Measurements from ENCODE around the gene HLA-F. TPM values are rescaled to one million over a fixed set of nuclear protein-coding genes. Genes with fewer than 3 reads are reported as not detected.
A peak's percentile ranks its signal among the peaks of the same experiment; 100 is the strongest.

HLA-F gene
- total RNA-seq (6.6 TPM), polyA plus RNA-seq (ENCODE audit: insufficient read depth in 1 of 8, insufficient read length in 8 of 8, low replicate concordance in 1 of 8) (10 to 100 TPM in 1 of 8 donors, 1 to 10 TPM in 7; 4.6 to 10.7 (median 6.9) TPM)
- long read RNA-seq, donor 1: 0 reads
- long read RNA-seq, donor 2: 0 reads
- long read RNA-seq, donor 3: 0 reads
- long read RNA-seq, donor 4: 0 reads
- long read RNA-seq, donor 5: 0 reads
- long read RNA-seq, donor 6, partial matches to known transcripts: 0 of 2 reads
- long read RNA-seq, donor 6, other reads (novel, unspliced or antisense): 0 of 2 reads
- long read RNA-seq, donor 7: 0 reads
- long read RNA-seq, donor 8: 0 reads
- long read RNA-seq, donor 9: 0 reads
- long read RNA-seq, donor 10, partial matches to known transcripts: 0 of 1 reads
- long read RNA-seq, donor 10, other reads (novel, unspliced or antisense): 0 of 1 reads
- long read RNA-seq, donor 11, partial matches to known transcripts: 0 of 1 reads
- long read RNA-seq, donor 11, other reads (novel, unspliced or antisense): 0 of 1 reads

- H3K27me3 ChIP-seq (ENCODE audit: control insufficient read depth, insufficient read depth, low read length): peaks cover 45% of the 10 kb centered on the region
- peak within 1 kb of the TSS; percentile 66 for H3K4me3 ChIP-seq (ENCODE audit: low read length)
- H3K36me3 ChIP-seq (ENCODE audit: control insufficient read depth, insufficient read depth, low read length): no peaks in the 10 kb centered on the region
- no peaks in the 10 kb centered on the region for H3K9me3 ChIP-seq (replicated peaks; ENCODE audit: control insufficient read depth, low read depth, low read length)
- H3K4me1 ChIP-seq (ENCODE audit: control insufficient read depth, insufficient read depth, low read length): peaks cover 17% of the 10 kb centered on the region
- DNase-seq: peak; percentile 89
- peak within 1 kb of the TSS; percentile 62 for H3K27ac ChIP-seq (ENCODE audit: low read length)
- WGBS (ENCODE audit: insufficient coverage): under 1% methylated on average over 25 of the region's 26 CpGs
Observed at GRCh38 chr6:29723262-29723665, at the start of gene HLA-F. Gene HLA-F (plus strand): TSS chr6:29723434. CDS start chr6:29723464, 30 bp downstream.

- Histone ChIP-seq H3K4me3 (ENCODE audit: low read length) (no peak overlapping the region), H3K27ac (ENCODE audit: low read length) (no peak overlapping the region), H3K27me3 (ENCODE audit: control insufficient read depth, insufficient read depth, low read length) (peaks cover 4% of the 10 kb centered on the region), H3K4me1 (ENCODE audit: control insufficient read depth, insufficient read depth, low read length) (no peaks in the 10 kb centered on the region), H3K9me3 (replicated peaks; ENCODE audit: control insufficient read depth, low read depth, low read length) (no peaks in the 10 kb centered on the region), H3K36me3 (ENCODE audit: control insufficient read depth, insufficient read depth, low read length) (no peaks in the 10 kb centered on the region)
- 100% methylated on average over 3 of the region's 5 CpGs for WGBS (ENCODE audit: insufficient coverage)
- DNase-seq: no peak
Observed at GRCh38 chr6:29674008-29674407, 49.2 kb upstream of the HLA-F start.

GRCh38 chr6:29675561-29675960, 47.7 kb upstream of the HLA-F start:
- no peaks in the 10 kb centered on the region for H3K4me1 ChIP-seq (ENCODE audit: control insufficient read depth, insufficient read depth, low read length)
- H3K9me3 ChIP-seq (replicated peaks; ENCODE audit: control insufficient read depth, low read depth, low read length): no peaks in the 10 kb centered on the region
- no peaks in the 10 kb centered on the region for H3K36me3 ChIP-seq (ENCODE audit: control insufficient read depth, insufficient read depth, low read length)
- no CpG with 5 or more reads among the region's 1 CpG for WGBS (ENCODE audit: insufficient coverage)
- DNase-seq: no peak
- H3K27me3 ChIP-seq (ENCODE audit: control insufficient read depth, insufficient read depth, low read length): peaks cover 10% of the 10 kb centered on the region
- no peak overlapping the region for H3K27ac ChIP-seq (ENCODE audit: low read length)
- no peak overlapping the region for H3K4me3 ChIP-seq (ENCODE audit: low read length)

- Histone ChIP-seq H3K4me3 (ENCODE audit: low read length) (no peak overlapping the region), H3K27me3 (ENCODE audit: control insufficient read depth, insufficient read depth, low read length) (peaks cover 9% of the 10 kb centered on the region), H3K9me3 (replicated peaks; ENCODE audit: control insufficient read depth, low read depth, low read length) (no peaks in the 10 kb centered on the region), H3K4me1 (ENCODE audit: control insufficient read depth, insufficient read depth, low read length) (no peaks in the 10 kb centered on the region), H3K27ac (ENCODE audit: low read length) (no peak overlapping the region), H3K36me3 (ENCODE audit: control insufficient read depth, insufficient read depth, low read length) (no peaks in the 10 kb centered on the region)
- WGBS (ENCODE audit: insufficient coverage): no CpG with 5 or more reads among the region's 2 CpGs
- DNase-seq: no peak
Observed at GRCh38 chr6:29676981-29677601, 46.1 kb upstream of the HLA-F start.

- Histone ChIP-seq H3K4me3 (ENCODE audit: low read length) (no peak overlapping the region), H3K4me1 (ENCODE audit: control insufficient read depth, insufficient read depth, low read length) (no peaks in the 10 kb centered on the region), H3K27me3 (ENCODE audit: control insufficient read depth, insufficient read depth, low read length) (peaks cover 9% of the 10 kb centered on the region), H3K9me3 (replicated peaks; ENCODE audit: control insufficient read depth, low read depth, low read length) (no peaks in the 10 kb centered on the region), H3K36me3 (ENCODE audit: control insufficient read depth, insufficient read depth, low read length) (no peaks in the 10 kb centered on the region), H3K27ac (ENCODE audit: low read length) (no peak overlapping the region)
- no peak for DNase-seq
- WGBS (ENCODE audit: insufficient coverage): 80% methylated on average over 1 of the region's 5 CpGs
Observed at GRCh38 chr6:29678114-29678513, 45.1 kb upstream of the HLA-F start.

- H3K4me3 ChIP-seq (ENCODE audit: low read length): no peak overlapping the region
Observed at GRCh38 chr6:29679962-29680361, 43.3 kb upstream of the HLA-F start.

GRCh38 chr6:29680416-29680815, 42.8 kb upstream of the HLA-F start:
- peaks cover 9% of the 10 kb centered on the region for H3K27me3 ChIP-seq (ENCODE audit: control insufficient read depth, insufficient read depth, low read length)
- WGBS (ENCODE audit: insufficient coverage): 57% methylated on average over 24 of the region's 24 CpGs
- no peaks in the 10 kb centered on the region for H3K4me1 ChIP-seq (ENCODE audit: control insufficient read depth, insufficient read depth, low read length)
- no peaks in the 10 kb centered on the region for H3K9me3 ChIP-seq (replicated peaks; ENCODE audit: control insufficient read depth, low read depth, low read length)
- H3K27ac ChIP-seq (ENCODE audit: low read length): no peak overlapping the region
- no peak for DNase-seq
- H3K36me3 ChIP-seq (ENCODE audit: control insufficient read depth, insufficient read depth, low read length): no peaks in the 10 kb centered on the region
- no peak overlapping the region for H3K4me3 ChIP-seq (ENCODE audit: low read length)

More at GRCh38 chr6:29679962-29680361, 43.3 kb upstream of the HLA-F start:
- Histone ChIP-seq H3K36me3 (ENCODE audit: control insufficient read depth, insufficient read depth, low read length) (no peaks in the 10 kb centered on the region), H3K4me1 (ENCODE audit: control insufficient read depth, insufficient read depth, low read length) (no peaks in the 10 kb centered on the region), H3K9me3 (replicated peaks; ENCODE audit: control insufficient read depth, low read depth, low read length) (no peaks in the 10 kb centered on the region), H3K27me3 (ENCODE audit: control insufficient read depth, insufficient read depth, low read length) (peaks cover 9% of the 10 kb centered on the region), H3K27ac (ENCODE audit: low read length) (no peak overlapping the region)
- 98% methylated on average over 4 of the region's 13 CpGs for WGBS (ENCODE audit: insufficient coverage)
- no peak for DNase-seq

GRCh38 chr6:29680904-29681303, 42.3 kb upstream of the HLA-F start, which contains the start of gene ZFP57:
Gene ZFP57 (minus strand): TSS chr6:29681152. CDS start chr6:29677003, 4,149 bp downstream.
- no peak for DNase-seq
- H3K36me3 ChIP-seq (ENCODE audit: control insufficient read depth, insufficient read depth, low read length): no peaks in the 10 kb centered on the region
- no peaks in the 10 kb centered on the region for H3K9me3 ChIP-seq (replicated peaks; ENCODE audit: control insufficient read depth, low read depth, low read length)
- H3K27me3 ChIP-seq (ENCODE audit: control insufficient read depth, insufficient read depth, low read length): peaks cover 11% of the 10 kb centered on the region
- no peak within 1 kb of the TSS for H3K4me3 ChIP-seq (ENCODE audit: low read length)
- no peaks in the 10 kb centered on the region for H3K4me1 ChIP-seq (ENCODE audit: control insufficient read depth, insufficient read depth, low read length)
- WGBS (ENCODE audit: insufficient coverage): 58% methylated on average over 22 of the region's 31 CpGs
- H3K27ac ChIP-seq (ENCODE audit: low read length): no peak within 1 kb of the TSS

GRCh38 chr6:29681811-29682210, 41.4 kb upstream of the HLA-F start:
- no peak for DNase-seq
- no peaks in the 10 kb centered on the region for H3K36me3 ChIP-seq (ENCODE audit: control insufficient read depth, insufficient read depth, low read length)
- no peak overlapping the region for H3K27ac ChIP-seq (ENCODE audit: low read length)
- H3K9me3 ChIP-seq (replicated peaks; ENCODE audit: control insufficient read depth, low read depth, low read length): no peaks in the 10 kb centered on the region
- H3K27me3 ChIP-seq (ENCODE audit: control insufficient read depth, insufficient read depth, low read length): peaks cover 11% of the 10 kb centered on the region
- no peak overlapping the region for H3K4me3 ChIP-seq (ENCODE audit: low read length)
- WGBS (ENCODE audit: insufficient coverage): 91% methylated on average over 7 of the region's 8 CpGs
- no peaks in the 10 kb centered on the region for H3K4me1 ChIP-seq (ENCODE audit: control insufficient read depth, insufficient read depth, low read length)

- Histone ChIP-seq H3K27ac (ENCODE audit: low read length) (no peak overlapping the region), H3K36me3 (ENCODE audit: control insufficient read depth, insufficient read depth, low read length) (no peaks in the 10 kb centered on the region), H3K9me3 (replicated peaks; ENCODE audit: control insufficient read depth, low read depth, low read length) (no peaks in the 10 kb centered on the region), H3K27me3 (ENCODE audit: control insufficient read depth, insufficient read depth, low read length) (peaks cover 2% of the 10 kb centered on the region), H3K4me3 (ENCODE audit: low read length) (no peak overlapping the region), H3K4me1 (ENCODE audit: control insufficient read depth, insufficient read depth, low read length) (no peaks in the 10 kb centered on the region)
- WGBS (ENCODE audit: insufficient coverage): 62% methylated on average over 11 of the region's 15 CpGs
- no peak for DNase-seq
Observed at GRCh38 chr6:29685718-29686326, 37.4 kb upstream of the HLA-F start.

Data from muscle of leg (tissue), 16 donors.